Esophagus muscularis mucosa (tissue), 3 donors: Measurements from ENCODE around the gene IGFN1.

Source experiments
- POLR2A ChIP-seq: fragments of 450-650 bp; IDR thresholded peaks from one replicate; pipeline ENCODE4 v1.6.1; 2017; ENCODE audit warnings: antibody characterized with exemption, moderate library complexity, mild to moderate bottlenecking, low read depth
- POLR2AphosphoS5 ChIP-seq, 2 donors: sonication (generic); formaldehyde crosslinking; IDR thresholded peaks; one replicate each; pipeline ENCODE4 v1.6.1; 2017; ENCODE audit warnings: antibody characterized with exemption in 2 of 2
- TF ChIP-seq, protein P1 (sequence below), 3 experiments: fragments of 200-600 bp in 2 of 3; fragments of 450-650 bp in 1 of 3; sonication (generic) in 2 of 3; IDR thresholded peaks; one replicate each; pipeline ENCODE4 v1.5.1; 2017 to 2019; ENCODE audit warnings: antibody characterized with exemption in 3 of 3, mild to moderate bottlenecking in 2 of 3, moderate library complexity in 1 of 3

GRCh38 chr1:201167041-201167991 is 23.3 kb upstream of the IGFN1 start:
- no peak for TF ChIP-seq POLR2A
- TF ChIP-seq, protein P1, sequence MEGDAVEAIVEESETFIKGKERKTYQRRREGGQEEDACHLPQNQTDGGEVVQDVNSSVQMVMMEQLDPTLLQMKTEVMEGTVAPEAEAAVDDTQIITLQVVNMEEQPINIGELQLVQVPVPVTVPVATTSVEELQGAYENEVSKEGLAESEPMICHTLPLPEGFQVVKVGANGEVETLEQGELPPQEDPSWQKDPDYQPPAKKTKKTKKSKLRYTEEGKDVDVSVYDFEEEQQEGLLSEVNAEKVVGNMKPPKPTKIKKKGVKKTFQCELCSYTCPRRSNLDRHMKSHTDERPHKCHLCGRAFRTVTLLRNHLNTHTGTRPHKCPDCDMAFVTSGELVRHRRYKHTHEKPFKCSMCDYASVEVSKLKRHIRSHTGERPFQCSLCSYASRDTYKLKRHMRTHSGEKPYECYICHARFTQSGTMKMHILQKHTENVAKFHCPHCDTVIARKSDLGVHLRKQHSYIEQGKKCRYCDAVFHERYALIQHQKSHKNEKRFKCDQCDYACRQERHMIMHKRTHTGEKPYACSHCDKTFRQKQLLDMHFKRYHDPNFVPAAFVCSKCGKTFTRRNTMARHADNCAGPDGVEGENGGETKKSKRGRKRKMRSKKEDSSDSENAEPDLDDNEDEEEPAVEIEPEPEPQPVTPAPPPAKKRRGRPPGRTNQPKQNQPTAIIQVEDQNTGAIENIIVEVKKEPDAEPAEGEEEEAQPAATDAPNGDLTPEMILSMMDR (IDR thresholded peaks at IDR 0.05): no peak
- TF ChIP-seq POLR2AphosphoS5 (IDR thresholded peaks at IDR 0.05): no peak
